ENCODE results near the gene DIS3L2.

DNA sequence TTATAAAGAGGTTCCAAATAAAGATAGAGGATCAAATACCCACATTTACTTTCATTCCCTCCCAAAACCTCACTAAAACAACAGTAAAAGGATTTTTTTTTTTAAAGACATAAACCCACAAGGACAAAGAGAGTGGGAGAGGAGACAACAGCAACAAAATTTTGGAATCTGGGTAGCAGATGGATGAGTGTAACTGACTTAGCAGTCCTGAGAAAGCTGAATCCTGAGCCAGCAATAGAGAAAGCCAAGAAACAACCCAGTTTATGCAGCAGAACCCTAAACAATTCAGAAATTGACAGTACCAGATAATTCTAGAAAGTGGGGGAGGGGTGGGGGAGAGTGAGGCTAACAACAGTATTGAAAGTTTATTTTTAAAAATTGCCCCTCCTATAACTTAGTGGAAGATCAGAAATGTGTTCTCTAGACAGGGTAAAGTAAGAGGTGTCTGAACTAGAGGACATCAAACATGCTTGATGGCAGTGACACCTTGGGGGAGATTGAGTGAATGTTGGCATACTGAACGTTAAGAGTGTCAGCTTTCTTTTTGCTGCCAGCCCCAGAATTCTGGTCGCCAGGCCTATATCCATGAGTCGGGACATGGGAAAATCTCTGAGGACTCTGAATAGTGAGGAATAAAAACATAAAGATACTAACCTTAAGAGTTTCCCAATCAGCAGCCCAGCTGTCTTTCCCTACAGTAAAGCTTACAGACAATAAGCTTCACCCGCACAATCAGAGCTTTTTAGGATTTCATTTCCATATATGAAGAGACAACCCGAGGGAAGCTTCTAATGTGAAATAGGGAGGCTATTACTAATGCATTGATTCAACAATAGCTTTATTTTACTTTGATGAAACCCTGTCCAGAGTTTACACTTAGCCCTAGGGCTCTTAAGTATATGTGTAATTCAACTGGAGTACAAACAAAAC is 289.0 kb downstream of the DIS3L2 start:
- TF ChIP-seq, protein P1, sequence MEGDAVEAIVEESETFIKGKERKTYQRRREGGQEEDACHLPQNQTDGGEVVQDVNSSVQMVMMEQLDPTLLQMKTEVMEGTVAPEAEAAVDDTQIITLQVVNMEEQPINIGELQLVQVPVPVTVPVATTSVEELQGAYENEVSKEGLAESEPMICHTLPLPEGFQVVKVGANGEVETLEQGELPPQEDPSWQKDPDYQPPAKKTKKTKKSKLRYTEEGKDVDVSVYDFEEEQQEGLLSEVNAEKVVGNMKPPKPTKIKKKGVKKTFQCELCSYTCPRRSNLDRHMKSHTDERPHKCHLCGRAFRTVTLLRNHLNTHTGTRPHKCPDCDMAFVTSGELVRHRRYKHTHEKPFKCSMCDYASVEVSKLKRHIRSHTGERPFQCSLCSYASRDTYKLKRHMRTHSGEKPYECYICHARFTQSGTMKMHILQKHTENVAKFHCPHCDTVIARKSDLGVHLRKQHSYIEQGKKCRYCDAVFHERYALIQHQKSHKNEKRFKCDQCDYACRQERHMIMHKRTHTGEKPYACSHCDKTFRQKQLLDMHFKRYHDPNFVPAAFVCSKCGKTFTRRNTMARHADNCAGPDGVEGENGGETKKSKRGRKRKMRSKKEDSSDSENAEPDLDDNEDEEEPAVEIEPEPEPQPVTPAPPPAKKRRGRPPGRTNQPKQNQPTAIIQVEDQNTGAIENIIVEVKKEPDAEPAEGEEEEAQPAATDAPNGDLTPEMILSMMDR (IDR thresholded peaks at IDR 0.05 in 4 of 5, conservative IDR thresholded peaks at IDR 0.05 in 1 of 5) = no peak
- no peak for TF ChIP-seq POLR2A (IDR thresholded peaks at IDR 0.05)

Data from gastrocnemius medialis (tissue), 4 donors.